NCI-H2107 treated with DMSO at 0.1 percent for 48 hours (cell line): ENCODE data around the gene STX16.

ENCODE experiments used
- DNase-seq: peaks from one replicate; lab custom pipeline; 2025; ENCODE audit not compliant: unreplicated experiment; lab: John Stamatoyannopoulos, UW

Gene STX16

GRCh38 chr20:58618351-58619076 lies 32.6 kb upstream of the STX16 start:
- no peak for DNase-seq

DNA sequence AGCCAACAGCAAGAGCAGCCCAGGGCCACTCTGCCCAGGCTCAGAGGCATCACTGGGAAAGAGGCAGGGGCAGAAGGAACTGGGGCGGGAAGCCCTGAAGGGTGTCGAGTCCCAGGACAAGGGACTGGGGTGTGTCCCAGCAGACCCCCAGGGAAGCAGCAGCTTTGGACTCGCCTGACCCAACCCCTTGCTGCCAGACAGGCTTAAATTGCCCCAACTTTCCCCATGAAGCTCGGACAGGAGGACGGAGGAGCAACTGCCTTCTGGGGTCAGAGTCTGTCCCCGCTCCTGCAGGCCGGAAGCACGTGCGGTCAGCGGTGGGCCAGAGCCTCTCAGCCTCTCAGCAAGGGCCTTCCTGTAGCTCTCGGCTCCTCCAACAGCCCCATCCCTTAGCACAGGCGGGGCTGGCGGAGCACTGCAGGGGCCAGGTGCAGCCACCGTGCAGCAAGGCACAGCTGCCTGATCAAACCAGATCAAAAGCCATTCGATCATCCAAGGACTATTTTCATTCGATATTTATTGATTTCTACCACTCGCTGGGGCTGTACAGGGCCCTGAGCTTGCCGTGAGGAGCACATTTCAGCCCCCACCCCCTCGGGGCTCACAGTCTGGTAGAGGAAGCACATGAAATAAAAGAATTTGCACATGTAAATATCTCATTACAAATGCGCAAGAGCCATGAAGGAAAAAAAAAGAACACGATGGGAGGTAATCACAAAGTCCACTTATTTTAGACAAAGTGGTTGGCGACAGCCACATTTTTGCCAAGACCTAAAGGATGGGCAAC lies 31.8 kb upstream of the STX16 start:
- DNase-seq: no peak

DNA sequence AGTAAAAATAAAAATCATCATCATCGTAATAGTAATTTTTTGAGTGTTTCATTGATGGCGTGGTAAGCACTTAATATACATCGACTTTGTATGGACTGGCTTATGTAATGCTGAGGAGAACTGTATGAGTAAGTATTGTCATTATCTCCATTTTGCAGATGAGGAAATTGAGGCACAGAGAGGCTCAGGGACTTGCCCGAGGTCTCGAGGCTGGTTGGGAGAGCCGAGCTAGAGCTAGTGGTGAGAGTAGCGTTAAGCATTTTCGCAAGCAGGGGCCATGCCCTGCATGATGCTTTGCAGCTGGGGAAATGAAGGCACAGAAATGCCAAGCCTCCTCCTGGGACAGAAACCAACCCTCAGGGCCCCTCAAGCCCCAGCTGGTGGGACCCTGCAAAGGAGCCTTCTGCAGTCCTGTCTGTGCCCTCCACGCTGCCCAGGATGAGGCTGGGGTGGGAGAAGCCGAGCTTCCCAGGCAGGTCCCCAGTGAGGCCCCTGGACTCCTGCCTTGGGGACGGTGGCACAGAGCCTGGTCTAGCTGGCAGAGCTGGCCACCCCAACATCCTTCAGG lies 31.1 kb upstream of the STX16 start:
- DNase-seq: no peak

GRCh38 chr20:58621906-58622548 lies 29.1 kb upstream of the STX16 start:
- no peak for DNase-seq

DNA sequence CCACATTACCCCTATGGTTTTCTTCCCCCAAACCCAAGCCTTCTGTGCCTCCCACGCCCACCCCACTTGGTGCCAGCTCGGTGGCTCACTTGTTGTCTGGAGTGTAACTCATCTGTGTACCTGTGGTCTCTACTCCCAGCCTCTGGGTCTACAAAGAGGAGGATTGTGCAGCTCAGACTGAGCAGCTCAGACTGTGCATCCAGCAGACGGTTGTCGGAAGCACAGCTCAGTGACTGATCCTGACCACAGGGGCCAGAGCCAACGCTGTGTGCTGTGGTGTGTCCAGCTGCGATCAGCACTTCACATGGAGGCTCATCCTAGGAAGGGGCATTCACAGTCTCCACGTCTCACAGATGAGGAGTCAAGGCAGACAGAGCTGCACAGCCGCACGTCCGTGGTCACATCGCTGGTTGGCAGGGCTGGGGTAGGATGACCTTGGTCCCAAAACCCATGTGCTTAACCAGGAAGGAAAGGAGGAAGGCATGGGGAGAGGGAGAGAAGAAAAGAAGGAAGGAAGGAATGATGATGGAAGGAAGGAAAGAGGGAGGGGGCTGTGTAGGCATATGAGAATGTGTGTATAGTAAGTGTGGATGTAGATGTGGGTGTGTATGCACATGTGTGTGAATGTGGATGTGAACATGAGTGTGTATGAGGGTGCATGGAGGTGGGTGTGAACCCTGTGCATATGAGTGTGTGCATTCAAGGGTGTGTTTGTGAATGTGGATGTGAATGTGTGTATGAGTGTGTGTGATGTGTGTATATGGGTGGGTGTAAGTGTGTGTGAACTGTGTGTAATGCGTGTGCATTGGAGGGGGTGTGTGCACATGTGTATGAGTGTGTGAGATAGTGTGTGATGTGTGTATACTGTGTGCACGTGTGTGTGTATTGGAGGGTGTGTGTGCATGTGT lies 28.2 kb upstream of the STX16 start:
- no peak for DNase-seq

GRCh38 chr20:58623579-58624473 lies 27.3 kb upstream of the STX16 start:
- no peak for DNase-seq

GRCh38 chr20:58624687-58625086 lies 26.4 kb upstream of the STX16 start:
- DNase-seq: no peak

DNA sequence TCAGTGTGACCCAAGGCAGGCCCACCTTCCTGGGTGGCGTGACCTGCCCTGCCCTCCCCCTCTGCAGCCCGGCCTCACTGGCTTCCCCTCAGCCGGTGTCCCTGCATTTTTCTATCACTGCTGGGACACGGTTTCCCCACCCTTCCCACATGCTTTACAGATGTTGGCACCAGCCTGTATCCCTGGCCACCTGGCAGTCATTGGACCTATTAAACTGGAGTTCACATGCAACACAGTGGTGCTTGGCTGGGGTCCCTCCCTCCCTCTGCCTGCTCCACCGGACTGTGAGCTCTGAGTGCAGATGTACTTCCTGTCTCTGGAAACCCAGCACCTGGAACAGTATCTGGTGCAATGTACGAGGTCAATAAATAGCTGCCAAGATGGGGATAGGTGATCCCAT lies 25.5 kb upstream of the STX16 start:
- no peak for DNase-seq

GRCh38 chr20:58626051-58626450 lies 25.0 kb upstream of the STX16 start:
- no peak for DNase-seq

GRCh38 chr20:58627212-58628072 lies 23.6 kb upstream of the STX16 start:
- no peak for DNase-seq

GRCh38 chr20:58628491-58629214 lies 22.4 kb upstream of the STX16 start:
- no peak for DNase-seq

- DNase-seq: no peak
Observed at GRCh38 chr20:58629215-58629580, 21.9 kb upstream of the STX16 start.

GRCh38 chr20:58630063-58630462 lies 21.0 kb upstream of the STX16 start:
- no peak for DNase-seq

- DNase-seq: no peak
Observed at GRCh38 chr20:58633161-58634053, 17.7 kb upstream of the STX16 start.

DNA sequence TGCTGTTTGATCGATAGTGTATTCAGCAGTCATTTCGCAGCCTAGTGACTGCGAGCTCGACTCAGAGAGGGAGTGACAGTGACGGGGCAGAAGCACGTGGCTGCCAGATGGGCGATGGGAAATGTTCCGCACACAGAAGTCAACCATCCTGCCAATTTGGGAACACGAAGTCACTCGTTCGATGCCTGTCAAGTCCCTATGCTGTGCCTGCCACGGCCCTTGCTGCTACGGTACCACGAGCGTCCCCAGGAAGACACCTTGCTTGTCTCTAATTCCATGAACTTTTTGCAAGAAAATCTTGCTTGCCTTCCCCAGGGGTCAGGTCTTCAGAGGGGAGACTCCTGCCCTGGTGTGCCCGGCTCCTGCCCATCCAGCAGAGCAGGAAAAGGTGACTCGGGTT lies 17.0 kb upstream of the STX16 start:
- no peak for DNase-seq

- no peak for DNase-seq
Observed at GRCh38 chr20:58634521-58635278, 16.4 kb upstream of the STX16 start.
